IPS DF 19.7 (cell line): Measurements from ENCODE around the gene STAT4.
"Not testable (repeated sequence)": the region's sequence is repeated elsewhere in the genome, so short reads cannot be mapped to it uniquely, and the experiment has no call there.

Experiments
- DNase-seq: peaks from one replicate; pipeline ENCODE4 v3.0.0-alpha.2; 2013; ENCODE audit warnings: low read depth, low spot score

Gene STAT4

DNA sequence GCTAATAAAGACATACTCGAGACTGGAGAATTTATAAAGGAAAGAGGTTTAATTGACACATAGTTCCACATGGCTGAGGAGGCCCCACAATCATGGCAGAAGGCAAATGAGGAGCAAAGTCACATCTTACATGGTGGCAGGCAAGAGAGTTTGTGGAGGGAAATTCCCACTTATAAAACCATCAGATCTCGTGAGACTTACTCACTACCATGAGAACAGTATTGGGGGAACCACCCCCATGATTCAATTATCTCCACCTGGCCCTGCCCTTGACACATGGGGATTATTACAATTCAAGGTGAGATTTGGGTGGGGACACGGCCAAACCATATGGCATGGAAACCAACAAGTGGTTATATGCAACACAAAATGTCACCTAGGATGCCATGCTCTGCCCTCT lies 155.5 kb downstream of the STAT4 start:
- not testable (repeated sequence) for DNase-seq

DNA sequence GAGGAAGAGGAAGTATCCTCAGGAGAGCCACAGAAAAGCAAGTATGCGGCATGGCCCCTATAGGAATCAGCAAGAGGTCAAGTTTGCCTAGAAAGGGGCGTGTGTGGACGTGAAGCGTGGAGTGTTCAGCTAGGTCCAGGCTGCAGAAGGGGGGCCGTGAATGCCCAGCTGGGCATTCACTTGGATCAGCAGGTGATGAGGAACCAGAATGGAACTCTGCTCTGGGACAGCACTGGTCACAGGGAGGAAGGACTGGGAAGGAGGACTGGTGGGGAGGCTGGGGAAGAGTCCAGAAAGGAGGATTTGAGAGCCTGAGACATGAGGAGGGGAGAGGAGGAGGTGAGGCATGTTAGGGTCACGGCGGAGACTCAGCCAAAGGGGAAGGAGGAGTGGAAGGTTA lies 156.6 kb downstream of the STAT4 start:
- no peak for DNase-seq

DNA sequence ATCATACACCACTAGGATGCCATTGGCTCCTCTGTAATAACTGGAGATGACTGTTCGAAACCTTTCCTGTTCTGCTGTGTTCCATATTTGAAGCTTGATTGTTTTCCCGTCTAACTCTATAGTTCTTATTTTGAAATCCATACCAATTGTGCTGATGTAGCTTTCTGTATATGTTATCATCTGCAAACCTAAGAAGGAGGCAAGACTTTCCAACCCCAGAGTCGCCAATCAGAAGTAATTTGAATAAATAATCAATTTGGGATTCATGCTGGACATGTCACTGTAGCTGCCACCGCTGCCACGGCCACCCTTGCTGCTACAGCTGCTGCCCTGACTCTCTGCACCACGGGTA lies 157.5 kb downstream of the STAT4 start:
- no peak for DNase-seq

- no peak for DNase-seq
These were observed 160.7 kb downstream of the STAT4 start for GRCh38 chr2:190990132-190990531.

GRCh38 chr2:190988910-190989309 lies 161.9 kb downstream of the STAT4 start:
- no peak for DNase-seq

GRCh38 chr2:190987938-190988337 lies 162.9 kb downstream of the STAT4 start:
- DNase-seq, result no peak

- no peak for DNase-seq
These were observed 163.7 kb downstream of the STAT4 start for GRCh38 chr2:190987116-190987515.

DNA sequence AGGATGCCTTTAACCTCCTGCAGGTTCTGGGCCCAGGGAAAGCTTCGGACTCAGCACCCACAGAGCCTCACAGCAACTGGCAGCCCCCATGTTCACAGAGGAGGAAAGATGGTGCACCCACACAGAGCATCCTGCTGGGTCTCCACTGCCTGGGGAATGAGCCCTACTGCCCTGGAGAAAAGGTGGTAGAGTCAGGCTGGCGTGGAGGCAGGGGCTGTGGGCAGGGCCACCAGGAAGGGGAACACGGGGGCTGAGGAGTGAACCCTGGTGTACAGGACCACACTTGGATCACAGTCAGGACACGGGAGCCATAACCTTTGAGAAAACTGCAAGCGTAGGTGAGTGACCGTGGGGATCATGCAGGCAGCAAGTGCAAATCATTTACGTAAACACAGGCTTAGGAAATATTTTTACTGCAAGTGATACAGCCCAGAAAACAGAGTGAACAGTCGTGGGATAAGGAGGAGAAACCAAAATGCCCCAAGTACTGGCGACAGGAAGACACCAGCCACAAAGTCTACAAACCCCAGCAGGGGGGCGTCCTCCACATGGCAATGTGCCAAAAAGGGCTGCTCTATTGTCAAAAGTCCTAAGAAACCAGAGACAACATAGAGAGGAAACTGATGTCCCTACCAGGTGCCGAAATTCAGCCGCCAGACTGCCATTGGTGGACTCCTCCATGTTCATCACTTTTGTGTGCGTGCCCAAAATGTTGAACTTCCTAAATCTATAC lies 164.4 kb downstream of the STAT4 start:
- DNase-seq, result no peak

GRCh38 chr2:190984595-190984994 lies 166.2 kb downstream of the STAT4 start:
- no peak for DNase-seq

DNA sequence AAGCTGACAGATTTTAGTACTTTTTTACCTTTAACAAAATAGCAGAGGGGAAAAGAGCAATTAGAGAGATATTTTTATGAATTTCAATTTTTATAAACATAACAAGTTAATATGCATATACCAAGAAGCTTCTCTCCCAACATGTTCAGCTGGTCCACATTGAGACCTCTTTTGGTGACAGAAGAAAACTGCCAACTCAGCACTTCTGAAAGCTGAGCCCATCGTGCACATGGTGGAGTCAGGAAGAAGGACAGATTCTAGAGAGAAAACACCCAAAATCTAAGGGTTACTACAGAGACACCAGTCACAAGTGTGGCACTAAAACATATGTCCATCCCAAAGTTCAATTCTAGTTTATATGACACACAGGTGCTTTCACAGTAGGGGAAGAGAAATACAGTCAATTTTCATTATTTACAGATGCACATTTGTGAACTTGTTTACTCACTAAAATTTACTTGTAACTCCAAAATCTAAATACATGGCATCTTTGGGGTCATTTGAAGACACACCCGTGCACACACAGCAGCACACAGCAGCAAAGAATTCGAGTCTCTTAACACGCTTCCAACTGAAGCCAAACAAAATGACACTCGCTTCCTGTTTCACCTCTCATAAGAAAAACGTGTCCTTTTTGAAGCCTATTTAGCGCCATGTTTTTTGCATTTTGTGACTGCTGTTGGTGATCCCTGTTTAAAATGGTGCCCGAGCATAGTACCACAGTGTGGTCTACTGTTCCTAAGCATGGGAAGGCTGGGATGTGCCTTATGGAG lies 168.3 kb downstream of the STAT4 start:
- DNase-seq, result no peak

GRCh38 chr2:190981733-190982132 lies 169.1 kb downstream of the STAT4 start:
- DNase-seq, result no peak

DNA sequence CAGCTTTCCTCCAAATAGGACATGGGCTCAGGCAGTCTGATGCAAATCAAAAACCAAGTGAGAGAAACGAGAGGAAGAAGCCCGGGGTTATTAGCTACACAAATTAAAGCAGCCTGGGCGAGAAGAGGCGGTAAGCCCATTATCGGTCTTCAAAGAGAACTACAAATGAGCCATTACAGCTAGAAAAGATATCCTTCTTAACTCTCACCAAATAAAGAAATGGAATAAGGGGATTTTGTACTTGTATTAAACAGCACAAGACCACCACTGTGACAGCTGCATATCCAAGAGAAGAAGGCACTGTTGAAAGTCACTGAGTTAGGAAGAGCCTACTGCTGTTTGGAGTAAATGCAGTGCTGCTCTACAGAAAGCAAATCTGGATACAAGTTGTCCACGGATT lies 169.5 kb downstream of the STAT4 start:
- no peak for DNase-seq

GRCh38 chr2:190980630-190981209 lies 170.1 kb downstream of the STAT4 start:
- no peak for DNase-seq

DNA sequence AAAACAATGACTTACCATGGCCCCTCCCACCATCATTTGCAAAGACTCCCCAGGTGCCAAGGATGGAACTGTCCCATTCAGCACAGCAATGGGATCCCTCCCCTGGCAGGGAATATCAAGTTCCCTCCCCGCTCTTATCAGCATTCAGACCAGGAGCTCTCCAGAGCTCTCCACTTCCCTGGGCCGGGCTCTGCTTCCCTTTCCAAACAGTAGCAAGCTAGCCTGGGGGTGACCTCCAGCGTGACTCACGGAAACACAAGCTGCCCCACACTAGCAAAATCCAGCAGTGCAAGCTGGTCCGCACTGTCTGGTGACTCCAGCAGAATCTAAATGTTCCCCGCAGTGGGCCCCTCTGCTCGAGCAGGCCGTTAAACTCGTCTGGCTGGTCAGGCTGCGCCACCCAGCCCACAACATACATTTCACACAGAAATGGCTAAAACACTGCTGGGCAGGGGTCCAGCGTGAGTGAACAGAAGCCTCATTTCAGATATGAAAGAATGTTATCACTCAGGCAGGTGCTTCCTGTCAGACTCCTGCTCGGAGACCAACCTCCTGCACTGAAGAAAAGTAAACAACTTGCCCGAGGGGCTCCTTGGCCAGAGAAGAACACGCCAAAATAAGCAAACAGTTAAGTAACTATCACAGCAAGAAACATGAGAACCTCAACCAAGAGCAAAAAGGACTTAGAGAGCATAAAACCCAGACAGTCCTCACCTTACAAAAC lies 170.7 kb downstream of the STAT4 start:
- DNase-seq, result no peak
